Stimulated activated CD8-positive, alpha-beta memory T cell treated with anti-CD3 and anti-CD28 coated beads, Interleukin-4, amount 100 ng/mL, for 1 hour (primary cell): ENCODE measurements around the gene CDPF1.

Source experiments
- DNase-seq, 2 donors: peaks; one replicate each; pipeline ENCODE4 v3.0.0-alpha.2; 2020; ENCODE audit warnings: low read depth in 2 of 2, low spot score in 1 of 2

Gene CDPF1, protein sequence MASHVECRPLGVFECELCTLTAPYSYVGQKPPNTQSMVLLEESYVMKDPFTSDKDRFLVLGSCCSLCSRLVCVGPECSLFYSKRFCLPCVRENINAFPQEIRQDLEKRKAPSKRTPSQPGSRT

DNA sequence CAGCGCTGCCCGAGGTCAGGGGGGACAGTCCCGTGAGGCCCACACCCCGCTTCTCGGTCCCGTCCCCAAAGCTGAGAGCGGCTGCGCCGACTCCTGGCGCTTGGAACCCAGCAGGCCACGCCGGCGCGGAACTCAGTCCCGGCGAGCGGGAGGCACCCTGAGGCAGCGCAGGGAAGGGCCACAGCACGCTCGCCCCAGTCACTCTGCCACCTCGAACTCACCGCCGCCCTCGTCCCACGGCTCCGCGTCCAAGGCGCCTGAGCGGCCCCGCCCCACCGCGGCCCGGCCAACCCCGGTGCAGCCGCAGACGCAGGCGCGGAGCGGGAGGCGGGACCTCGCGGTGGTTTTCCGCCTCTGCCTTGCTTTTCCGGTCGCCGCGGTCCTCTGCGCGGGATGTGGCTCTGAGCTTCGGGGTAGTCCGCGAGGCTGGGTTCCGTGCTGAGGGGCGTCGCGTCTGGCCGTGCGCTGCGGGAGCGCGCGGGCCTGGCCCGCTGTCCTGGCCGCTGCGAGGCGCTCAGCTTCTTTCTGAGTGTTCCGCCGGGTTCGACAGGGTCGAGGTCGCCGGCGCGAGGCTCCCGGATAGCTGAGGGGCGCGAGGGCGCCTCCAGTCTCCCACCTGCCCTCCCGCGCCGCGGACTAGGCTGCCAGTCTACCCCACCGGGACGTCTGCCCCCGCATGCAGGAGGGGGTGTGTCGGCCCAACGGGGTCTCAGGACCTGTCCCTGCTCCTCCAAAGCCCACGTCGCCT lies at the start of gene CDPF1:
Gene CDPF1 (minus strand): TSS at position 259 of the 748 bp plus-strand sequence. CDS start 2,009 bp downstream, outside the sequence.
- DNase-seq, result peak; percentile 82 to 84

GRCh38 chr22:46299101-46299500 lies 49.0 kb upstream of the CDPF1 start:
- DNase-seq, result no peak

DNA sequence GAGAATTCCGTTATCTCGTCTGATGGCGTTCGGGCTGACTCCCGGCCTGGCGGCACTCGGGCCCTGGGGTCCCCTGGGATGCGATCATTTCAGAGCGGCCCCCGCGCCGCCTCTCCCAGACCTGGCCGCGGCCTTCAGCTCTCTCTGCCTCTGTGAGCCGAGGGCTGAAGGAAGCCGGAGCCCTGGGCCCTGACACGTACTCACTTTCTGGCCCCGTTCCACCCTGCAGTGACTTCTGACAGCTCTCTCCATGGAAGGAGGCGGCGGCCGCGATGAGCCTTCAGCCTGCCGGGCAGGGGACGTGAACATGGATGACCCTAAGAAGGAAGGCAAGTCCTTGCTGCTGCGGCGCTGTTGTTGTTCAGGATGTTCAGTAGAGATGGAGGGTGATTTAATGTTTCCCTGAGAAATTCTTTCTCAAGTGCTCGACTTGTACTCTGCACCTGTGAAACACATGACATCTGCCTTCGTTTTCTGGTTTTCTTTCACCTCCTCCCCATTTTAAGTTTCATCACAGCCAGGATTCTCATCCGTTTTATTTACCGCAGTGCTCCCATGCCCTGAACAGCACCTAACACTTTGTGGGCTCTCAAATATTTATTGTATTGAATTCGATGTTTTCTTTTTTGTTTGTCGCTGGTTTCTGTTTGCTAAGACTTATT lies 47.2 kb upstream of the CDPF1 start:
- no peak for DNase-seq

- peak; percentile 87 to 95 for DNase-seq
Observed at GRCh38 chr22:46296257-46297150, 46.4 kb upstream of the CDPF1 start, which contains the start of gene GTSE1. TSS of gene GTSE1 (plus strand) at chr22:46296870. CDS start at chr22:46297401, 531 bp downstream.

DNA sequence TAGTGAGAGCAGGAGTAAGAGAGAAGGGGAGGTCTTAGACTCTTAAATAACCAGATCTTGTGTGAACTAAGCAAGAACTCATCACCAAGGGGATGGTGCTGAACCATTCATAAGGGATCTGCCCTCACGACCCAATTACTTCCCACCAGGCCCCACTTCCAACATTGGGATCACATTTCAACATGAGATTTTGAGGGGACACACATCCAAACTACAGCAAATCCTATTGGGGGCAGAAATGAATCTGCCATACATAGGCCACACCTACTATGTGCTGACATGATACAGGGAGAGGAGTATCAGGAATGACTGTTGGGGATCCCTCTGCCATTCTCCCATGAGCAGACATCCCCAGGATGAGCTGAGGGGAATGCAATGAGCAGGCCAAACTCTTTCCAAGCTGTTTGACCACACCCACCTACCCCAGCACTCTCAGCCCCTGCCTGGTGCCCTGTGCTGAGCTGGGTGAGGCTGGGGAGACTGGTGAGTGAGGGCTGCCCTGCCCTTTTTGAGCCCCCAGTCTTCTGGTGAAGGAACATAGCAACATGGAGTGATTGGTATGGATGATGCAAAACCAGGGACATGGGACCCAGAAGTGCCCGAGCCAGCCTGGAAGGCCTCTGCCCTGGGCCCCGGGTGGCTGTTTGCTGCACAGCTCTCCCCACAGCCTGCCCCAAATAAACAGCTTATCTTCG lies 45.3 kb upstream of the CDPF1 start:
- no peak for DNase-seq

DNA sequence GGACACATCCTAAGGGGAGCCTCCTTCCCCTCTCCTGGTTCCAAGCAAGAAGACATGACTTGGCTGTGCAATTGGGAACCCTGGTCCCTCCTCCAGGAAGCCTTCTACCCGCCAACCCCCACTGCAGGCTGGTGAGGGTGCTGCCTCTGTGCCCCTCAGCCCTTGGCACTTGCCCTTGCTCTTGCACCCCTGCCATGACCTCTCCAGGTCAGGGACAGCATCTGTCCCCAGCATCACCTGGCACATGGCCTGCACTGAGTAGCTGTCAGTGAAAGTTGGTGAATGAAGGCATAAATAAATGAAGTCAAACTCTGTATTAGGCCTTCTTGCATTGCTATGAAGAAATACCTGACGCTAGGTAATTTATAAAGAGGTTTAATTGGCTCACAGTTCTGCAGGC lies 44.7 kb upstream of the CDPF1 start:
- DNase-seq, result no peak

- DNase-seq, result no peak
Observed at GRCh38 chr22:46293577-46294260, 43.6 kb upstream of the CDPF1 start.

- no peak for DNase-seq
Observed at GRCh38 chr22:46292732-46293131, 42.6 kb upstream of the CDPF1 start.

GRCh38 chr22:46292173-46292572 lies 42.1 kb upstream of the CDPF1 start:
- DNase-seq, result no peak

- DNase-seq, result no peak
Observed at GRCh38 chr22:46290843-46291785, 41.0 kb upstream of the CDPF1 start.

- no peak for DNase-seq
Observed at GRCh38 chr22:46290121-46290842, 40.2 kb upstream of the CDPF1 start.

DNA sequence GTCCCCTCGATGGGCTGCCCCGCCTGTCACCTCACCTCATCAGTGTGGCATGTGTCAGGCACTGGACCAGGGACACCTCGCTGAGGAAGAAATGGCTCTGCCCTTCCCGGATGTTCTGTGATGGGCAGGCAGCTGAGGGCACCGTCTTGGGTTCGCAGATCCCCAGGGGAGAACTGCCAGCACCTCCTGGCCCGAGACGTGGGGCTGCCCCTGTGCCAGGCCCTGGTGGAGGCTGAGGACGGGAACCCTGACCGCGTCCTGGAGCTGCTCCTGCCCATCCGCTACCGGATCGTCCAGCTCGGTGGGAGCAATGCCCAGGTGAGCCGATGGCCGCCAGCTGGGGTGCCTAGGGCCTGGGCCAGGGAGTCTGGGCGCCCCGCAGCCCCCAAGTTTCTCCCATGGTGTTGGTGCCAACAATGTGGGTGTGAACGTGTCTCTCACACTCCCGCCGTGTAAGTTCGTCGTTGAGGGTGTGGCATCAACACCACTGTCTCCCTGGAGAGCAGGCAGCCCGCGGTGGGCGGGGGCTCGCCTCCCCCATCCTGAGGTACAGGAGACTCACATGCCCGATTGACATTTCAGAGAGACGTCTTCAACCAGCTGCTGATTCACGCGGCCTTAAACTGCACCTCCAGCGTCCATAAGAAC lies 39.3 kb upstream of the CDPF1 start:
- no peak for DNase-seq

DNA sequence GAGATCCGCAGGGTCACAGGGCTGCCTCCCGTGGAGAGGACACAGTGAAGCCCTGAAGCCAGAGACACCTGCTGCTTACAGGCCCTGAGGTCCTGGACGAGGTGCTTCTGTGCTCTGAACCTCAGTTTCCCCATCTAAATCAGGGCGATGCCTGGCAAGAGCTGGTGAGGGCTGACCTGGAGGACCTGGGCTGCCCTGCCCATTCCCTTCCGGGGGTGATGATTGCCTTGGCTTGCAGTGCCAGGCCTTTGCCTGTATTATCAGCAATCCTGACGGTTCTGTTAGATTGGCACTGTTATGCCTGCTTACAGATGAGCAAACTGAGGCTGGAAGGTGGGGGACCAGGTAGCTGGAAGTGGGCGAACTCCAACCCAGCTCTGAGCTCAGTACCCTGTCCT lies 38.8 kb upstream of the CDPF1 start:
- DNase-seq, result no peak

- DNase-seq, result no peak
Observed at GRCh38 chr22:46287873-46288751, 38.0 kb upstream of the CDPF1 start.

DNA sequence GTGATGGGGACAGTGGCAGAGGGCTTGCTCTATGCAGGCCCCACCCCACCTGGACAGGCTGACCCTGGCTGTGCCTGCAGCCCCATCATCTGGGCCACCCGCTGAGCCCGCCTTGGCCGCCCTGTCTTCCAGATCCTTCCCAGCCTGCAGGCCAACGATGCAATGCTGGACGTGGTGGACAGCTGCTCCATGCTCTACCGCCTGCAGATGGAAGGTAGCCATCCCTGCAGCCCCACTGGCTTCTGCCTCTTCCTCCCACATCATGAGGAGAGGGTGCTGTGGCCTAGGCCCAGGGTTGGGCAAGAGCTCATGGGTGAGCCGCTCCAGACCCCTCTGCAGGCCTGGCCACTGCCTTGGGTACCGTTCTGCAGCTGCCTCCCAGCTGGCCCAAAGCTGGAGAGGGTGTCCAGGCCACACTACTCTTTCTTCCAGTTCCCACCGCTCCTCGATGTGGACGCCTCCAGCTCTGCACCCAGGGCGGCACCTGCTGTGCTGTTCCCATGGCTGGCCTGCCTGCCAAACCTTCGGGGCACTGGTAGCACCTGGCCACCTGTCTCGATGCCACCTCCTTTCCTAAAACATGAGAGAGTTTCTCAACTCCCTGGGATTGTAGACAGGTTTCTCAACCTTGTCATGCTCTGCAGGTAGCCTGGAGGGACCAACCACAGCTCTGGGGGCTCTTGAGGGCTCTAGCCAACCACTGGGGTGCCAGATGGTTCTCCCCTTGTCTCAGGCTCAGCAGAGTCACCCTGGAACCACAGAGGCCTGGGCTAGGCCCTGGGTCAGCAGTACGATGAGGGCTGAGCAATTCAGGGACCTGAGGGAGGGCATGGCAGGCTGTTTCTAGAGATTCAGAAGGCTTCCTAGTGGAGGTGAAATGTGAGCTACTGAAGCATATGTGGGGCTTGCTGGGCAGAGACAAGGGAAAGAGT lies 37.1 kb upstream of the CDPF1 start:
- DNase-seq, result no peak

DNA sequence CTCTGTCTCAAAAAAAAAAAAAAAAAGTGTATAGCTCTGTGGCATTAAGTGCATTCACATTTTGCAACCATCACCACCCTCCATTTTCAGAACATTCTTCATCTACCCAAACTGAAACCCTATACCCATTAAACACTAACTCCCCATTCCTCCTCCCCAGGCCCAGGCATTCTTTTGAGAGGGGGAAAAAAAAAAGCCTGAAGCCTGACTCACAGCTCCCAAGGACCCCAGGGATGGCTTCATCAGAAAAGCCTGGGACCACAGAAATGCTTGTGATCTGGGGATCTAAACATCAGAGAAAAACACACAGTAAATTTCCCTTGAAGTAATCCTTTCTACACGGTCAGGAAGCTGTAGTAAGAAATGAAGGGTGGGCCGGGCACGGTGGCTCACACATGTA lies 35.9 kb upstream of the CDPF1 start:
- no peak for DNase-seq
